Neural cell (in vitro differentiated cells): ENCODE data around the gene ZNF148. TPM values are rescaled to one million over a fixed set of nuclear protein-coding genes. Genes with fewer than 3 reads are reported as not detected.

Experiments used
- H2AFZ ChIP-seq: fragments of 200-600, 300-800 bp; sonication (generic), shearing (Covaris generic); 2 replicates; pipeline ENCODE4 v1.6.0; 2014; ENCODE audit warnings: low read depth, mild to moderate bottlenecking, antibody characterized with exemption, low read length, moderate library complexity
- H3F3A ChIP-seq: fragments of 200-600 bp; shearing (Covaris generic); 2 replicates; pipeline ENCODE4 v1.6.1; 2016; ENCODE audit warnings: mild to moderate bottlenecking, moderate library complexity, mixed read lengths, antibody characterized with exemption, low read length; ENCODE audit not compliant: insufficient read depth, poor library complexity, severe bottlenecking
- H3K27ac ChIP-seq: fragments of 200-600, 300-800 bp; sonication (generic), shearing (Covaris generic); 2 replicates; pipeline ENCODE4 v1.5.1; 2014; ENCODE audit warnings: mild to moderate bottlenecking, low read length, moderate library complexity
- H3K27me3 ChIP-seq: fragments of 300-800, 200-600 bp; sonication (generic), shearing (Covaris generic); 2 replicates; pipeline ENCODE4 v1.6.0; 2014; ENCODE audit warnings: mild to moderate bottlenecking, low read depth, low read length, moderate library complexity; ENCODE audit not compliant: insufficient read depth
- H3K36me3 ChIP-seq: fragments of 300-800, 200-600 bp; sonication (generic), shearing (Covaris generic); 2 replicates; pipeline ENCODE4 v1.5.1; 2014; ENCODE audit warnings: mild to moderate bottlenecking, antibody characterized with exemption, low read length, moderate library complexity; ENCODE audit not compliant: insufficient read depth
- H3K4me2 ChIP-seq: fragments of 300-800, 200-600 bp; sonication (generic), shearing (Covaris generic); 2 replicates; pipeline ENCODE4 v1.6.0; 2014; ENCODE audit warnings: mild to moderate bottlenecking, low read length
- H3K4me3 ChIP-seq: fragments of 300-800, 200-600 bp; sonication (generic), shearing (Covaris generic); 2 replicates; pipeline ENCODE4 v1.5.1; 2014; ENCODE audit warnings: mild to moderate bottlenecking, low read length, moderate library complexity
- H3K79me2 ChIP-seq: fragments of 200-600 bp; shearing (Covaris generic); replicated peaks from 2 replicates; pipeline ENCODE4 v1.6.0; 2014; ENCODE audit warnings: mild to moderate bottlenecking, low read length, moderate library complexity; ENCODE audit not compliant: insufficient read depth
- H3K9ac ChIP-seq: fragments of 300-800, 200-600 bp; sonication (generic), shearing (Covaris generic); 2 replicates; pipeline ENCODE4 v1.6.1; 2016; ENCODE audit warnings: mild to moderate bottlenecking, low read length, mixed read lengths
- H3K9me2 ChIP-seq: fragments of 200-600 bp; shearing (Covaris generic); 2 replicates; pipeline ENCODE4 v1.6.1; 2016; ENCODE audit warnings: mild to moderate bottlenecking, low read length, mixed read lengths; ENCODE audit not compliant: insufficient read depth
- H3K9me3 ChIP-seq: fragments of 200-600, 300-800 bp; sonication (generic), shearing (Covaris generic); 2 replicates; pipeline ENCODE4 v1.6.1; 2016; ENCODE audit warnings: mild to moderate bottlenecking, mixed run types, low read length, moderate library complexity, mixed read lengths
- H4K20me1 ChIP-seq: fragments of 200-600 bp; shearing (Covaris generic); 2 replicates; pipeline ENCODE4 v1.6.1; 2016; ENCODE audit warnings: mild to moderate bottlenecking, mixed run types; ENCODE audit not compliant: insufficient read depth
- CTCF ChIP-seq: fragments of 450-650 bp; IDR thresholded peaks from 2 replicates; pipeline ENCODE4 v1.5.1; 2014; ENCODE audit warnings: antibody characterized with exemption, mild to moderate bottlenecking, moderate library complexity; ENCODE audit not compliant: poor library complexity, severe bottlenecking
- EP300 ChIP-seq: fragments of 450-650 bp; conservative IDR thresholded peaks from 2 replicates; pipeline ENCODE4 v1.6.1; 2014; ENCODE audit warnings: antibody characterized with exemption, mild to moderate bottlenecking, moderate library complexity; ENCODE audit not compliant: poor library complexity, severe bottlenecking
- EZH2 ChIP-seq: fragments of 200-600, 300-800 bp; shearing (Covaris generic), sonication (generic); IDR thresholded peaks from 2 replicates; pipeline ENCODE4 v1.6.1; 2014; ENCODE audit warnings: antibody characterized with exemption, low read length, borderline replicate concordance, mild to moderate bottlenecking; ENCODE audit not compliant: insufficient read depth, poor library complexity, severe bottlenecking
- MXI1 ChIP-seq: fragments of 450-650 bp; conservative IDR thresholded peaks from 2 replicates; pipeline ENCODE4 v1.6.1; 2014; ENCODE audit warnings: antibody characterized with exemption, mild to moderate bottlenecking; ENCODE audit not compliant: poor library complexity, severe bottlenecking
- POLR2AphosphoS5 ChIP-seq: IDR thresholded peaks from 2 replicates; pipeline ENCODE4 v1.6.1; 2012
- RAD21 ChIP-seq: fragments of 450-650 bp; conservative IDR thresholded peaks from 2 replicates; pipeline ENCODE4 v1.6.1; 2014; ENCODE audit warnings: antibody characterized with exemption, mild to moderate bottlenecking, moderate library complexity
- REST ChIP-seq: IDR thresholded peaks from 2 replicates; pipeline ENCODE4 v1.6.1; 2012; ENCODE audit warnings: borderline replicate concordance
- SMC3 ChIP-seq: fragments of 450-650 bp; conservative IDR thresholded peaks from 2 replicates; pipeline ENCODE4 v1.6.1; 2014; ENCODE audit warnings: antibody characterized with exemption, mild to moderate bottlenecking, moderate library complexity; ENCODE audit not compliant: poor library complexity
- TAF1 ChIP-seq: IDR thresholded peaks from 2 replicates; pipeline ENCODE4 v1.6.1; 2012; ENCODE audit warnings: low read depth
- polyA plus RNA-seq: library from polyadenylated mRNA; depleted of rRNA; stranded (reverse); fragments of >200 nt; gene quantifications from 2 replicates; pipeline ENCODE4 v1.2.3, GENCODE V29; 2014

ZNF148 gene
- polyA plus RNA-seq, 1 donor from 2014 or later: 16.9 TPM

GRCh38 chr3:125318871-125319270 is 56.3 kb downstream of the ZNF148 start:
- Histone ChIP-seq H3K27me3 (no peaks in the 10 kb centered on the region), H3F3A (peaks cover 4% of the 10 kb centered on the region), H3K79me2 (peaks cover 3% of the 10 kb centered on the region), H3K9me2 (no peaks in the 10 kb centered on the region), H2AFZ (no peak overlapping the region), H3K4me3 (no peak overlapping the region), H3K4me2 (no peak overlapping the region), H3K27ac (no peak overlapping the region), H4K20me1 (no peaks in the 10 kb centered on the region), H3K9ac (no peak overlapping the region), H3K36me3 (no peaks in the 10 kb centered on the region), H3K9me3 (no peaks in the 10 kb centered on the region)
- TF ChIP-seq POLR2AphosphoS5 (no peak), CTCF (no peak), REST (no peak)

- H3K79me2 ChIP-seq: peaks cover 3% of the 10 kb centered on the region
- H3K9me3 ChIP-seq: no peaks in the 10 kb centered on the region
- H3K27me3 ChIP-seq: no peaks in the 10 kb centered on the region
- H3F3A ChIP-seq: peaks cover 4% of the 10 kb centered on the region
- no peak overlapping the region for H3K9ac ChIP-seq
- no peaks in the 10 kb centered on the region for H3K9me2 ChIP-seq
- H3K4me2 ChIP-seq: no peak overlapping the region
- H3K4me3 ChIP-seq: no peak overlapping the region
- no peak overlapping the region for H2AFZ ChIP-seq
- TF ChIP-seq EZH2: no peak
- TF ChIP-seq CTCF: no peak
- TF ChIP-seq POLR2AphosphoS5: no peak
- no peak for TF ChIP-seq RAD21
- no peak for TF ChIP-seq REST
- TF ChIP-seq SMC3: no peak
- TF ChIP-seq MXI1: no peak
- no peak for TF ChIP-seq TAF1
- no peak for TF ChIP-seq EP300
- H3K27ac ChIP-seq: no peak overlapping the region
- H3K36me3 ChIP-seq: no peaks in the 10 kb centered on the region
- H4K20me1 ChIP-seq: no peaks in the 10 kb centered on the region
These were observed 56.8 kb downstream of the ZNF148 start for GRCh38 chr3:125318167-125318865.
